ENCODE results near the gene CCND1.

Gene CCND1

DNA sequence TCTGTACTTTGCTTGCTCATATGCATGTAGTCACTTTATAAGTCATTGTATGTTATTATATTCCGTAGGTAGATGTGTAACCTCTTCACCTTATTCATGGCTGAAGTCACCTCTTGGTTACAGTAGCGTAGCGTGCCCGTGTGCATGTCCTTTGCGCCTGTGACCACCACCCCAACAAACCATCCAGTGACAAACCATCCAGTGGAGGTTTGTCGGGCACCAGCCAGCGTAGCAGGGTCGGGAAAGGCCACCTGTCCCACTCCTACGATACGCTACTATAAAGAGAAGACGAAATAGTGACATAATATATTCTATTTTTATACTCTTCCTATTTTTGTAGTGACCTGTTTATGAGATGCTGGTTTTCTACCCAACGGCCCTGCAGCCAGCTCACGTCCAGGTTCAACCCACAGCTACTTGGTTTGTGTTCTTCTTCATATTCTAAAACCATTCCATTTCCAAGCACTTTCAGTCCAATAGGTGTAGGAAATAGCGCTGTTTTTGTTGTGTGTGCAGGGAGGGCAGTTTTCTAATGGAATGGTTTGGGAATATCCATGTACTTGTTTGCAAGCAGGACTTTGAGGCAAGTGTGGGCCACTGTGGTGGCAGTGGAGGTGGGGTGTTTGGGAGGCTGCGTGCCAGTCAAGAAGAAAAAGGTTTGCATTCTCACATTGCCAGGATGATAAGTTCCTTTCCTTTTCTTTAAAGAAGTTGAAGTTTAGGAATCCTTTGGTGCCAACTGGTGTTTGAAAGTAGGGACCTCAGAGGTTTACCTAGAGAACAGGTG is 11.1 kb downstream of the CCND1 start:
- no peak for DNase-seq

GRCh38 chr11:69652999-69653398 is 12.0 kb downstream of the CCND1 start:
- DNase-seq = no peak

DNA sequence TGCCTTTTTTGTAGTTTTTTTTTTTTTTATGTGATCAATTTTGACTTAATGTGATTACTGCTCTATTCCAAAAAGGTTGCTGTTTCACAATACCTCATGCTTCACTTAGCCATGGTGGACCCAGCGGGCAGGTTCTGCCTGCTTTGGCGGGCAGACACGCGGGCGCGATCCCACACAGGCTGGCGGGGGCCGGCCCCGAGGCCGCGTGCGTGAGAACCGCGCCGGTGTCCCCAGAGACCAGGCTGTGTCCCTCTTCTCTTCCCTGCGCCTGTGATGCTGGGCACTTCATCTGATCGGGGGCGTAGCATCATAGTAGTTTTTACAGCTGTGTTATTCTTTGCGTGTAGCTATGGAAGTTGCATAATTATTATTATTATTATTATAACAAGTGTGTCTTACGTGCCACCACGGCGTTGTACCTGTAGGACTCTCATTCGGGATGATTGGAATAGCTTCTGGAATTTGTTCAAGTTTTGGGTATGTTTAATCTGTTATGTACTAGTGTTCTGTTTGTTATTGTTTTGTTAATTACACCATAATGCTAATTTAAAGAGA is 12.5 kb downstream of the CCND1 start:
- DNase-seq = no peak

DNA sequence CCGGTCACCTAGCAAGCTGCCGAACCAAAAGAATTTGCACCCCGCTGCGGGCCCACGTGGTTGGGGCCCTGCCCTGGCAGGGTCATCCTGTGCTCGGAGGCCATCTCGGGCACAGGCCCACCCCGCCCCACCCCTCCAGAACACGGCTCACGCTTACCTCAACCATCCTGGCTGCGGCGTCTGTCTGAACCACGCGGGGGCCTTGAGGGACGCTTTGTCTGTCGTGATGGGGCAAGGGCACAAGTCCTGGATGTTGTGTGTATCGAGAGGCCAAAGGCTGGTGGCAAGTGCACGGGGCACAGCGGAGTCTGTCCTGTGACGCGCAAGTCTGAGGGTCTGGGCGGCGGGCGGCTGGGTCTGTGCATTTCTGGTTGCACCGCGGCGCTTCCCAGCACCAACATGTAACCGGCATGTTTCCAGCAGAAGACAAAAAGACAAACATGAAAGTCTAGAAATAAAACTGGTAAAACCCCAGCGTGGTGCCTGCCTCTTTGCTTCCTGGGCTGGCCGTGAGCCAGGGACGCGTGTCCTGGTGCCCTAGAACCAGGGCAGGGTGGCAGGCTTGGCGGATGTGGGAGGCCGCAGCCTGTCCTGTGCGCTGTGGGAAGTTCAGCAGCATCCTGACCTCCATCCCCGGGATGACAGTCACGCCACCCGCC is 13.2 kb downstream of the CCND1 start:
- DNase-seq = no peak

GRCh38 chr11:69654660-69655478 is 13.9 kb downstream of the CCND1 start:
- DNase-seq = no peak

DNA sequence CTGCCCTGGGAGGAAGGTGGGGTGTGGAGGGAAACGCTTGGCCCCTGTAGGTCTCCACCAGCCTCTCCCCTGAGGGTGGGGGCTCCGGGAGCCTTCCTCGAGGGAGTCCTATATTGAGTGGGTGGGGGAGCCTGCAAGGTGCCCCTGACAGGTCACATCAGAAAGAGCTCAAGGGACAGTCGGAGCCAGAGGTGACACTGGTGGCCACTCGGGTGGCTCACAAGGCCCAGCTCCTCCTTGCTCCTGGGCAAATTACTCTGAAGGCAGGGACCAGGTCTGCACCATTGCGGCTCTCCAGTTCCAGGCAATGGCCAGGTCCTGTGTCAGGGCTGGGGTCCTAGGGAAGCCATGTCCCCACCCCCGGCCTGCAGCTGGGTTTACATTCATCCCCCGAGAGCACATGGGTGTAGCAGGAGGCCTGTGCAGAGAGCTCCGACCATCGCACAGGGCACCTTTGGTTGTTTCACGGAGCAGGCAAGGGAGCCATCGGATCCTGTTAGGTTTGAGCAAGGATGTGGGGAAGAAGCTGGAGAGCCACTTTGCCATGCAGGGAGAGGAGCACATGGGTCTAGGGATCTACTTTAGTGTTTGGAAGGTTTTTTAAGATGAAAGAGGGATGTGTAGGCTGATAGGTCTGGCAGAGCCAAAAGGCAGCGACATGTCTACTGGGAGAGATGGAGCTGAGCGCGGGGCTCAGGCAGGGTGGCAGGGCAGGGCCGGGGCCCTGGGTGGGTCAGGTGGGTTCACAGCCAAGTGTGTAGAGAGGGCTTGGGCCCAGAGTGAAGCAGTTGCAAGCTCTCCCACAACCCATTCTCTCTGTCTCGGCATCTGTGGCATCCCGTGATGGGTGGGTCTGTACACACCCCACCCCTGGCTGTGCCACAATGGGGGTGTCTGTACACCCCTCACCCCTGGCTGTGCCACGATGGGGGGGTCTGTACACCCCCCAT is 14.8 kb downstream of the CCND1 start:
- no peak for DNase-seq

DNA sequence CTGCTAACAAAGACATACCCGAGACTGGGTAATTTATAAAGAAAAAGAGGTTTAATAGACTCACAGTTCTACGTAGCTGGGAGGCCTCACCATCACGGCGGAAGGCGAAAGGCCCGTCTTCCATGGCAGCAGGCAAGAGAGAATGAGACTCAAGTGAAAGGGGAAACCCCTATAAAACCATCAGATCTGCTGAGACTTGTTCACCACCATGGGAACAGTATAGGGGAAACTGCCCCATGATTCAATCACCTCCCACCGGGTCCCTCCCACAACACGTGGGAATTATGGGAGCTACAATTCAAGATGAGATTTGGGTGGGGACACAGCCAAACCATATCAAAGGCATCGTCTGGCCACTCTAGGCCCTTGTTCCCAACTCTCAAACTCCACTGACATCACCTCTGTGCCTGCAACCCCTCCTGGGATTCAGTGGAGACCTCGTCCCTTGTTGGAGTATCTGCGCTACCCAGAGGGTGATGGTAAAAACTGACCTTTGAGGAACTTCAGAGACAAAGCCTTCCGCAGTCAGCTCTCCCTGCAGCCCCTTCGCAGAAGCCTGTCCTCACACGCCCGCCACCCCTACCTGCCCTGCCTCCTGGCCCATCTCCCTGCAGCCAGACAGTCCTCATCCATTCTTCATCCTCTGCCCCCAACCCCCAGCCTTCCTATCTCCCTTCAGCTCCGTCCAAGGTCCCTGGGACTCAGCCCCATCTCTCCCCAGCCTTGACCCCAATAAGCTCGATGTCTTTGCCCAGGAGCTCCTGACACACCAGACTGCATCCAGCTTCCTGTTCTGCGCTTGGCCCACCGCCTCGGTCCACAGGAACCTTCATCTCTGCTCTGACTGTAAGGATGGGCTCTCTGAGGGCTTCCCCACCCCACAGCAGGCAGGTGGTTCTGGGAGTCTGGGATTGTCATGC is 15.8 kb downstream of the CCND1 start:
- DNase-seq = no peak

DNA sequence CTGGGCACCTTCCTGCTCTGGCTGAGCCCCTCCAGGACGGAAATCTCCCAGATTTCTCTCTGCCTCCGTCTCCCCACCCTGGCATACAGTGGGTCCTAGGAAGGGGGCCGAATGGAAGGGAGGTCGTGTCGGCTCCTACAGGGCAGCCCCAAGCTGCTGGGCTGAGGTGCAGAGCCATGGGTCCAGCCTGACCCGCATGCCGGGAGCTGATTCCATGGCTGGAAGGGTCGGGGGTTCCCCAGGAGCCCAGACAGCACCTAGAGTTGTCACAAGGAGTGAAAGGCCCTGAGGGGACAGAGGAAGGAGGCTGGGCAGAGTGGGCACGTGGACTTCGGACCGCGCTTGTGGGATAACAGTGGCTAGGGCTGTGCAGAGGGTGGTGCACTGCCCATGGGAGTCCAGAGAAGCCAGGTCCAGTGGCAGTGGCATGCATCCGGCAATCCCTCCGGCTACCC is 16.5 kb downstream of the CCND1 start:
- no peak for DNase-seq

DNA sequence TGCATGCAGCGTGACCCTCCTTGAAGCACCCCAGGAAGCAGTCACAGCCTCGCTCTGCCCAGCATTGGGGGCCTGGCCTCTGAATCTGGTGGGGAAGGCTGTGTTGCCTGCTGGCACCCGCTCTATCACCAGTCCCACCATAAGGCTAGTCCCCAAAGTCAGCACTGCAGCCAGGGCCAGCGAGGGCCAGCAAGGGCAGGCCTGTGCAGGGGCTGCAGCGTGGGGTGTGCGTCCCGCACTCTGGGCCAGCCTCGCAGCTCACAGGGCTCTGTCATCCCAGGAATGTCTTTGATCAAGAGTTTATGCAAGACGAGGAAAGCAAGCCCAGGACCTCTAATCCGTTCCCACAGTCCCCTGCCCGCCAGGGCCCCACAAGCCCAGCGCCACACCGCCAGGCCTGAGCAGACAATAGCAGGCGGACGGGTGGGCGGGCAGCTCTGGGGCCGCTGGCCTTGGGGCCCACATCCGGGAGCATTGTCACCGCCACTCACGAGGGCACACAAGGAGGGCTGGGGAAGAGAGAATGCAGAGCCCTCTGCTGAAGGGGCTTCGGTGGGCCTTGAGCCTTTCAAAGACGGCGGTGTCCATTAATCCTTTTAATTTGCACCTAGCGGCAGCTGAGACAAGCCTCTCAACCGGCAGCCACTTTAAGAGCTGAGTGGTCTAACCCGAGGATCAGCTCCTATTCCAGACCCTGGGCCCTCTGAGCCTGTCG is 17.1 kb downstream of the CCND1 start:
- DNase-seq = no peak

DNA sequence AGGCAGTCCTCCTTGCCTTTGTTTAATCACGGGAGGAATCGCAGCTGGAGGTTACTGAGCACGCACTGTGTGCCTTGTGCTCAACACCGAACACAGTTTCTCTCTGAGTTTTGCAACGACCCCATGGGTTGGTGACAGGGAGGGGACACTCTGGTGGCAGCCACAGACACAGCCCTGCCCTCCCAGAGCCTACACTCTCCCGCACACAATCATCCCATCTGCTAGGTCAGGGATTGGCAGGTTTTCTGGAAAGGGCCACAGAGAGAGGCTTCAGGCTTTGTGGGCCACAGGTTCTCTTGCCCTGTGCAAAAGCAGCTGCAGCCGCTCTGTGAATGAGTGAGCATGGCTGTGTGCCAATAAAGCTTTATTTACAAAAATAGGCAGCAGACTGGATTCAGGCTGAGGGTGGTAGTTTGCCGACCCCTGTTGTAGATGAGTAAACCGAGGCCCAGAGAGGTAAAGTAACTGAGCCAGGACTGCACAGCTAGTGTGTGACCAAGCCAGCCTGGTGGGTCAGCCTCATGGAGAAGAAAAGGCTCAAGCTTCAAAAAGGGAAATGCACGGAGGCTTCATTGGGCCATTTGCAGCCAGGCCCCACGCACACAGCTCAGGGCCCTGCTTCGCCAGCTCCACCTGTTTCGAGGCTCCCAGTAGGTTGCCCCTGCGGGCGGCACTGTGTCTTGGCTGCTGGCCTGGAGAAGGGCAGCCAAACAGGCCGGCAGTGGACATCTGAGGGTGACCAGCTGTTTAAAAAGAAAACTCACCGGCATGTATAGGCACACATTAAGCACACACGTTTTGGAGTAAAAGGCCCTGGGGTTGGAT is 17.9 kb downstream of the CCND1 start:
- no peak for DNase-seq

DNA sequence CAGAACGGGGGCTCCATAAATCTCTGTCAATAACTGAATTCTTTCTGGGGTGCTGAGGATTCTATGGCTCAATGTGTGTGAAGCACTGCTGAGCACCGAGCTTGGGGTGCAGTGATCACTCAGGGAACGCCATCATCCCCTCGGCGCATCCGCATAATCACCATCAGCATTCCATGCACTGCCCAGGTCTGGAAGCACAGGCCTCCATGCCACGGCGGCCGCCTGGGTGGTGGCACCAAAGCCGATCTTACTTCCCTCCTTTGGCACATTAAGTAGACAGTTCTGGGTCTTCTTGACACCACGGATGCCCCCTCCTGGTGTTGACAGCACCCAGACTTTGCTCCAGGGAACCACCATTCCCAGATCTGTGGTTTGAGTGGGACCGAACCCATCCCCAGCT is 18.6 kb downstream of the CCND1 start:
- DNase-seq = no peak

GRCh38 chr11:69660001-69660500 is 19.1 kb downstream of the CCND1 start:
- no peak for DNase-seq

DNA sequence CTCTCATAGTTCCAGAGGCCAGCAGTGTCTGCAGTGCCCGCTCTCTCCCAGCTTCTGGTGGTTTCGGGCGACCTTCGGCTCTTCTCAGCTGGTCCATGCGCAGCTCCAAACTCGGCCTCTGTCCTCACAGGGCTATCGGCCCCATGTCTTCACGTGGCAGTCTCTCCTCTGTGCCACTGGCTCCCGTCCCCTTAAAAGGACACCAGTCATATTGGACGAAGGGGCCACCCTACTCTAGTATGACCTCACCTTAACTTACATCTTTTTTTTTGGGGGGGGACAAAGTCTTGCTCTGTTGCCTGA is 20.4 kb downstream of the CCND1 start:
- DNase-seq = no peak

DNA sequence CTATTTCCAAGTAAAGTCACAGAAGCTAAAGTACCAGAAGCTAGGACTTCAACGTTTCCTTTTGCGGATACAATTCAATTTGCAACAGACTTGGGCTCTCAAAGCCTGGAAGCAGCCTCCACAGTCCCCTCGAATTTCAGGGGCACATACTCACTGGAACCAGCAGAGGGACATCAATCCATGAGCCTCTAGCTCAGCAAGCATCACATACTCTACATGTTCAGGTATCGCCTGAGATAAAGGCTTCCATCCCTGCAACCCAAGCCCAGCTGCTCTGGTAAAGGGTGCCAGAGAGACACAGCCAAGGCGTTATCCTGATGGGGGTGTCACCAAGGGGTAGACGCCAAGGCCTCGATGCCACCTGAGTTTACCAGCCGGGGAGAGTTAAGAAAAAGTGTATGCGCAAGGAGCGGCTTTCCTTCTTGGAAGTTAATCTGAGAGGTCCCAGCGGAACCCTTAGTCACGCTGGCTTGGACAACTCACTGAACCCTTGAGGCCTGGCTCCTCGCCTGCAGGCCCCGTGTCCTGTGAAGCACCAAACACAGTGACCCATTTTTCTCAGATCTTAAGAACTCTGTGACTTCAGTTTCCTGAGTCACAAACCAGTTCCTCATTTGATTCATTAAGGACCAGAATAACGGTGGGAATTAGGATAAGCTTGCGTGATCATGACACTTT is 21.2 kb downstream of the CCND1 start:
- DNase-seq = peak in 4 of 58 donors; percentile 18 to 52 (median 22)

- no peak for DNase-seq
These were observed 21.9 kb downstream of the CCND1 start for GRCh38 chr11:69662806-69663205.

DNA sequence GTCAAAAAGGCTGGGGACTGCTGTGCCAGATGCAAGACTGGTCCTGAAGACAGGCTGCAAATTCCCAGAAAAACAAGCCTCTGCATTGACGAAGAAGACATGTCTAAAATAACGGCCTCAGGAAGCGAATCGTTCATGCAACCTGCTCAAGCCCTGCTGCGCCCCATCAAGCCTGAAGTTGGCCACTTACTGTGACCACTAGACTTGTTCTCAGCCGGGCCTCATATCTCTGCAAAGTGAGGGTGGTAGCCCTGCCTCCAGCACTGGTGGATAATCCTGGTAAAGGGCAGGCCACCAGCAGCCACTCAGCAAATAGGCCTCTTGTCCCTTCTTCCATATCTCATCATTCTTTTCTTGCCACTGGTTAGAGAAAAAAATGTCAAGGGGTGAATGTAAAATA is 22.4 kb downstream of the CCND1 start:
- no peak for DNase-seq

- no peak for DNase-seq
These were observed 23.3 kb downstream of the CCND1 start for GRCh38 chr11:69664103-69664775.

All from anterior cingulate cortex (tissue), 58 donors.